Activated T-cell treated with anti-CD3 and anti-CD28 coated beads, Interleukin-2, amount 50 U/mL, for 48 hours (primary cell): ENCODE measurements around the gene EHD1.

Experiments
- DNase-seq, 2 experiments: peaks; one replicate each; pipeline ENCODE4 v3.0.0-alpha.2; 2020

EHD1 gene

DNA sequence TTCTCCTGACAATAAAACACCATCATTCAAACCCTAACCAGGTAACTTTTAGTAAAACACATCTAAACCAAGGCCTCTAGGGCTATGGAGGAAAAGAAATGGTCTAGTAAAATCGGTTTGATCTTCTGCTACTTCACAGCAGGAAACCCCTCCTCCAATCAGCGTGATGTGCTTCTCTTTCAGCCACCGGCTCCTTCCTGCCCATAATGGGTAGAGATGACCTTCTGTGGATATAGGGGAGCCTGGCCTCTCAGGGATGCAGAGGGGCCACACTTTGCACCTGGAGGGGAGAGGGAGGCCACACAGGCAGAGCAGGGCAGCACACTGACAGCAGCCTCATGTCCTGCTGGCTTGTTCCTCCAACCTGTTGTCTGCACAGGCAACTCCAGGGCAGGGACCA lies 6.9 kb downstream of the EHD1 start:
- no peak for DNase-seq

GRCh38 chr11:64870893-64871466 lies 7.4 kb downstream of the EHD1 start:
- no peak for DNase-seq

GRCh38 chr11:64870176-64870892 lies 8.1 kb downstream of the EHD1 start:
- DNase-seq: peak in 1 of 2 experiments; percentile 46

- DNase-seq: peak; percentile 38 to 52
Measured at GRCh38 chr11:64869571-64870175, 8.7 kb downstream of the EHD1 start.

DNA sequence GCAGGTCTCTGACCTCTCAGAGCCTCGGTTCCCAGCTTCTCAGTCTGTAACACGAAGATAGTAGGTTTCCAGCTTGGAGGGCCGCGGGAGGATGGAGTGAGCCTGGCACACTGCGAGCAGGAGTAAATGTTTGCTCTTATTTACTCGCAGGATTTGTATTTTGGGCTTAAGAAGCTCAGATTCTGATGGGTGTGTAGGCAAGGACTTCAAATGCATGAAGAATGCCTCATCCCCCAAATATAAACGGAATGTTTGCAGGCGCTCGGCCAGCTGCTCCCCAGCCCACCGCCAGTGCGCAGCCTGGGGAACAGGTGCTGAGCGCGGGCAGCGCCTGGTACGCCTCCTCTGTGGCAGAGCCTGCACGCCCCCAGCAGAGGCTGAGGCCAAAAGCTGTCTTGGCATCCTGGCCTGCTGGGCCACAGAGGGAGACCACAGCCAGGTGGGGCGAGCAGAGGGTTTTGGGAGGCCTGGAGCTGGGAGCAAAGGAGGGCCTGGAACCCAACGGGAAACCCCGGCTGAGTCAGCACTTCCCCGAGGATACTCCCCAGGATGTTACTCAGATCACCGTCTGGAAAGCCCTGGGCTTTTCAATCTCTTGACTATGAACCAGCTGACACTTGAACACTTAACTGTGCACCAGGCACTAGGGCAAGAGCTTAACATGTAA lies 9.4 kb downstream of the EHD1 start:
- DNase-seq: peak; percentile 59 to 63

- peak; percentile 49 to 57 for DNase-seq
Measured at GRCh38 chr11:64867748-64868462, 10.5 kb downstream of the EHD1 start.

DNA sequence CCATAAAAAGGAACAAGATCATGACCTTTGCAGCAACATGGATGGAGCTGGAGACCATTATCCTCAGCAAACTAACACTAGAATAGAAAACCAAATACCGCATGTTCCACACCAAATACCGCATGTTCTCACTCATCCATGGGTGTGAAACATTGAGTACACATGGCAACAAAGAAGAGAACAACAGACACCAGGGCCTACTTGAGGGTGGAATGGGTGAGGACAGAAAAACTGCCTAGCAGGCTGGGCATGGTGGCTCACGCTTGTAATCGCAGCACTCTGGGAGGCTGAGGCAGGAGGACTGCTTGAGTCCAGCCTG lies 12.3 kb downstream of the EHD1 start:
- DNase-seq: no peak

DNA sequence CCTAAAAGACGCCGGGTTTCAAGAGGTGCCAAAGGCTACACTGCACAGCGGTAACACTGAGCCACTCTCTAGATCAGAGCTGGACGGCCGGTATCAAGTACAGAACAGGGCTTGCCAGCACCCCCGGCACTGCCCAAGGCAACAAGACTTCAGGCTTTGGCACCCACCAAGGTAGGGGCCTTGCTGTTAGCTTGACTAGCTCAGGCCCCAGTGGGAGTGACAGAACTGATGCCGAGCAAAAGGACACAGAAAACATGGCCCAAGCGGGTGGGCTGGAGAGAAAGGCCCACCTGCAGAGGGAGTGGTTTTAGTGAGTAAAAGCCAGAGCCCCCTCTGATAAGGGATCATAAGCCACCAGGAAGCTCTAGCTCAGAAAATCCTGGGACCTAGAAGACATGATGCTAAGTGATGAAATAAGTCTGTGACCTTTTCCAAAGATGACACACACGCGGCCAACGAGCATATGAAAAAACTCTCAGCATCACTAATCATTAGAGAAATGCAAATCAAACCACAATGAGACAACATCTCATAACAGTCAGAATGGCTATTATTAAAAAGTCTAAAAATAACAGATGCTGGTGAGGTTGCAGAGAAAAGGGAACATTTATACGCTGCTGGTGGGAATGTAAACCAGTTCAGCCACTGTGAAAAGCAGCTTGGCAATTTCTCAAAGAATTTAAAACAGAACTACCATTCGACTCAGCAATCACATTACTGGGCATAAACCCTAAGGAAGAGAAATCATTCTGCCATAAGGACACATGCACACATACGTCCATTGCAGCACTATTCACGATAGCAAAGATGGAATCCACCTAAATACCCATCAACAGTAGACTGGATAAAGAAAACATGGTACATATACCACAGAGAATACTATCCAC lies 12.9 kb downstream of the EHD1 start:
- peak; percentile 68 to 69 for DNase-seq

GRCh38 chr11:64864473-64865285 lies 13.7 kb downstream of the EHD1 start:
- peak; percentile 83 to 85 for DNase-seq

GRCh38 chr11:64864135-64864472 lies 14.3 kb downstream of the EHD1 start:
- DNase-seq: no peak

DNA sequence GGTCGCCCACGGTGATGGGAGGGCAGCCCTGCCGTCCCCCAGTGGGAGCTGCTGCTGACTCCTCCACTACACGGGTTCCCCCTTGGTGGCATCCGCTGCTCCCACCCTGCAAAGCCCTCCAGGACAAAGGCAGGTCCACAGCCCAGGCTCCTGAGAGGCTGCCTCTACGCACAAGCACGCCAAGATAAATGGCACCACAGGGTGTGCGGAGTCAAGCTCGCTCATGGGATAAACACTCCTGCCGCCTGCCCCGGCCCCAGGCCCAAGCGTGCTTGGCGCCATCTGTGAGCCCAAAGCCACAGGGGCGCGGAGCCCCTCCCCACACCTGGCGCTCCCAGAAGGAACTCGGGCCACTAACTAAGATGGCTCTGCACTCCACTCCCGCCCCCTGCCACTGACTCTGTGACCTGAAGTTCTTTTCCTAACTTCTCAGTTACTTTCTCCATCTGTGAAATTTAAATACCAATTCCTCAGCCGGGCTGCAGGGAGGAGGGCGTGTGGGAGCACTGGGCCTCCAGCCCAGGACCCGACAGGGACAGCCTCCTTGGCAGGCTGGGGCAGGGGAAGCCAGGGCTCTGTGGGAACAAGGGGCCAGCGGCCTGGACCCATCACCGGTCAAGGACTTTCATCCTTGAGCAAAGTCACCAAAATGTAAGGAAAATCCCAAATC lies 14.9 kb downstream of the EHD1 start:
- no peak for DNase-seq

GRCh38 chr11:64862987-64863390 lies 15.4 kb downstream of the EHD1 start:
- DNase-seq: peak in 1 of 2 experiments; percentile 48

DNA sequence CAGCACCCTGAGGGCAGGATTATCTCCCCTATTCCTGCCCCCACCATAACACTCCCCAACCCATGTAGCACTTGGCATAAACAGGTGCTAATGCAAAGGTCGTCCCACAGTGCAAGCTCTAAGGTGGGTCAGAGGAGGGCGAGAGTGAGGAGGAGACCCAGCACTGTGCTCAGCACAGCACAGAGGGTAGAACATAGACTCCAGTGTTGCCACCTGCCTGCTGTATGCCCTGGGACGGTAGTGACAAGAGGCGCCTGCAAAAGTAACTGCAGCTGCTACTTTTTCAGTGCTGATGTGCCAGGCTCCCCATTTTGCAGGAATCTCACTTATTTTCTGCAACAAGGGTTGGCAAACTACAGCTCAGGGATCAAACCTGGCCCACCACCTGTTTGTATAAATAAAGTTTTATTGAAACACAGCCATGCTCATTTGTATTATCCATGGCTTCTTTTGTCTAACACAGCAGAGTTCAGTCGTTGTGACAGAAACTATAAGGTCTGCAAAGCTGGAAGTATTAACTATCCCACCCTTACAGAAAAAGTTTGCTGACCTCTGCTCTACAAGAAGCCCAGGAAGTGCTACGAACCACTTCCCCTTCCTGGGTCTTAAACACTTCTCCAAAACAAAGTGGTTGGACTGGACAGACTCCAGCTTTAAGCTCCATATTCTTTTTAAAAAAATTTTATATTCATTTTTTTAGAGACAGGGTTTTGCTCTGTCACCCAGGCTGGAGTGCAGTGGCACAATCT lies 17.0 kb downstream of the EHD1 start:
- DNase-seq: peak; percentile 56 to 64

DNA sequence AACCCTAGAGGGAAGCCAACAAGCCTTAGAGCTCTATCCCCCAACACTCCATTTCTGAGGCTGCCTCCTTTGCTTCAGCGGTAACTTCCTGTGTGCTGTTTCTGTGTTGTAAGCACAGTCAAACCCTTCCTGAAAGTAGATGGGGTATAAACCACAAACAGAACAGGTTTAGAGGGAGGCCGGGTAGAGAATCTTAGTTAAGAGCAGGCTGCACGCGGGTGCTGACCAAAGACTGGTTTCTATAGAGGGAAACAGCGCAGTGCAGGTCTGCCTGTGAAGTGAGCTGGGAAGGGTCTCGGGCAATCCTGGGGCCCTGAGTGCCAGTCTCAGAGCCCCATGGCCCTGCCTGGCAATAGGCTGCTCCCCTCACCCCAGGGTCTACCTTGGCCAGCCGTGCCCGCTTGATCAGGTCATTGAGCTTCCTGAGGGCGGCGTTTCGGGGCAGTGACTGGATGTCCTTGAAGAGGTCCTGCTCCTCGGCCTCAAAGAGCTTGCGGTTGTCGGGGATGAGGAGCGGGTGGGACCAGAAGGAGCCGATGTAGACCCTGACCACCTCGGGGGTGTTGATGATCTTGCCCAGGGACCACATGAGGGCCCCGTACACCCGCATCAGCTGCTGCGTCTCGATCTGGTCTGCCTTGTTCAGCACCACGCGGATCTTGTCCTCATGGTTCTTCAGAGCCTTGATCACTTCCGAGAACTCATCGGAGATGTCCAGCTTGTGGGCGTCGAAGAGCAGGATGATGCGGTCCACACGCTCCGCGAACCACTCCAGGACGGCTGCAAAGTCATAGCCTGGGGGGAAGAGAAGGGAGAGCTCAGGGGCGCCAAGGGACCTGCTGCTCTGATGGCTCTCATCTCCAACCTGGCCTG lies 18.6 kb downstream of the EHD1 start:
- DNase-seq: peak; percentile 77 to 83

DNA sequence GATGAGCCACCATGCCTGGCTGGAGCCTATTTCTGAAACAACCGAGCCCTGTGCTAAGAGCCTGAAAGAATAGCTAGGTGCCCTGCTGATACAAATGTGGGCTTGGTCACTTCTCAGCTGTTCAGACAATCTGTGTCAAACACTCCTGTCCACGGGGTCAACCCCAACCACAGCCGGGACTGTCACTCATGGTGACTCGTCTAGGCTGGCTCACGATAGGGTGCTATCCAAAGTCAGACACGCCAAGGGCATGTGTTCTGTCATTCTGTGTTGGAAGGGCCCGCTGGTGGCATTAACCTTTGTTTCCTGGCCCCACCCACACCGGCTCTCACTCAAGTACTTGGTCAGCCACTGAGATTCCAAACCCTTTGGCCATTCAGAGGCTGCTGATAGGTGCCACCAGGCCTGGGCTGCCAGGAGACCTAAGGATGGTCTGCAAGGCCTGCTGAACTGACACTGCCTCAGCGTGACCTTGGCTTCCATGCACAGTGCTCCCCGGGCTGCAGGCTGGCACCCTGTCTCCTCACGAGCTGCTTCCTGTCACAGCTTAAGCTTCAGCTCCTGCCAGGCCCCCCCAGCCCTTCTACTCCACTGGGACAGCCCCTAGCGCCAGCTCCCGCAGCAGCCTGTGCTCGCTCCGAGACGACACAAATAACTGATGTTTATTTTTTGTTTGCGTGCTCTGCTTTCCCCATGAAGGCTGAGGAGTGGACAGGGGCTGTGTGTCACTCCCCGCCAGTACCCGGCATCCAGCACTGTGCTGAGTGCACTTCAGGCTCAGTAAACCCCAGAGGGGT lies 19.8 kb downstream of the EHD1 start:
- peak; percentile 77 to 79 for DNase-seq

- no peak for DNase-seq
Measured at GRCh38 chr11:64857485-64857884, 20.9 kb downstream of the EHD1 start.

DNA sequence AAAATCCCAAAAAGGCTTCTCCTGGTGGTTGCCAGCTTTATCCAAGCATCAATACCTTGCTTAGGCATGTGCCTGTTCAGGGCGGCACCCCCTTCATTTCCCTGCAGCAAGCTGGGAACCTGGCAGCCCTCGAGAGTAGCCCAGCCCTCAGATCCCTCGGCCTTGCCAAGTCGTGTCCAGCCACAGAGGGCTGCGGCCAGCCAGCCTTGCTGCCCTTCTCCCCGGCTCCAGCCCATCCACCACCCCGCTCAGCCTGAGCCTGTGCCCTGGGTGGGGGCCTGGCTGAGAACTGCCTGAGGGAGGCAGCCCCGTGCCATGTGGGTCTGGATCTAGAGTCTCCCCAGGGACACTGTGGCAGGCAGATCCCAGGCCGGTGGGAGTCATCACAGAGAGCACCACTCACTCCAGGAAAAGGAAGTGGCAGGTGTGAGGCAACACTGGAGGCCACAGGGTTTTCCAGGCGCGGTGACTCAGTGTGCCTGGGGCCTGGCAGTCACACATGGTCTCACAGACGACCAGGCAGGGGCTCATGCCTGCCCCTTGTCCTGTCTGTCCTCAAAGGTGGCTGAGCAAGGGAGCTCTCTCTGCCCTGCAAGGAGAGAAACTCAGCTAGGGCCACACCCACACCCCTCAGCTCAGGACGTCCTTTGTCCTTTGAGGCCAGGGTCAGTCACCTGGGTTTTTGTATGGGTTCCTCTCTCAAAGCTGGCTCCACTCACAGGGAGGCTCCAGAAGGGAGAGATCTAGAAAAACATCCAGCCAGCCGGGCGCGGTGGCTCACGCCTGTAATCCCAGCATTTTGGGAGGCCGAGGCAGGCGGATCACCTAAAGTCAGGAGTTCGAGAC lies 21.8 kb downstream of the EHD1 start:
- DNase-seq: peak; percentile 85 to 86
